Measurements from ENCODE around the gene PDXP.

DNA sequence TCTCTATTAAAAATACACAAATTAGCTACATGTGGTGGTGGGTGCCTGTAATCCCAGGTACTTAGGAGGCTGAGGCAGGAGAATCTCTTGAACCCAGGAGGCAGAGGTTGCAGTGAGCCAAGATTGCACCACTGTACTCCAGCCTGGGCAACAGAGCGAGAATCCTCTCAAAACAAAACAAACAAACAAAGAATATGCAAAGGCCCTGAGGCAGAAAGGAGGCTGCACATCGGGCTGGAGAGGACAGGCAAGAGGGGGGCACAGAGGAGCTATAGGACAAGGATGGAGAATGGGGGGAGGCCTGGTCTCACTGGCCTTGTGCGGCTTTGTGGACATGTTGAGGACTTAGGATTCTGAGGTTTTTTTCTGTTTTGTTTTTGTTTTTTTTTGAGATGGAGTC, 46.7 kb downstream of the PDXP start:
- TF ChIP-seq, protein P1, sequence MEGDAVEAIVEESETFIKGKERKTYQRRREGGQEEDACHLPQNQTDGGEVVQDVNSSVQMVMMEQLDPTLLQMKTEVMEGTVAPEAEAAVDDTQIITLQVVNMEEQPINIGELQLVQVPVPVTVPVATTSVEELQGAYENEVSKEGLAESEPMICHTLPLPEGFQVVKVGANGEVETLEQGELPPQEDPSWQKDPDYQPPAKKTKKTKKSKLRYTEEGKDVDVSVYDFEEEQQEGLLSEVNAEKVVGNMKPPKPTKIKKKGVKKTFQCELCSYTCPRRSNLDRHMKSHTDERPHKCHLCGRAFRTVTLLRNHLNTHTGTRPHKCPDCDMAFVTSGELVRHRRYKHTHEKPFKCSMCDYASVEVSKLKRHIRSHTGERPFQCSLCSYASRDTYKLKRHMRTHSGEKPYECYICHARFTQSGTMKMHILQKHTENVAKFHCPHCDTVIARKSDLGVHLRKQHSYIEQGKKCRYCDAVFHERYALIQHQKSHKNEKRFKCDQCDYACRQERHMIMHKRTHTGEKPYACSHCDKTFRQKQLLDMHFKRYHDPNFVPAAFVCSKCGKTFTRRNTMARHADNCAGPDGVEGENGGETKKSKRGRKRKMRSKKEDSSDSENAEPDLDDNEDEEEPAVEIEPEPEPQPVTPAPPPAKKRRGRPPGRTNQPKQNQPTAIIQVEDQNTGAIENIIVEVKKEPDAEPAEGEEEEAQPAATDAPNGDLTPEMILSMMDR (conservative IDR thresholded peaks at IDR 0.05; ENCODE audit: low read depth, low read length), result no peak
- no peak for TF ChIP-seq EZH2 (IDR thresholded peaks at IDR 0.05; ENCODE audit: low read length, unreplicated experiment)

Measured in PC-3 (cell line).